Osteoblast (primary cell): ENCODE measurements around the gene ELK3. TPM values are rescaled to one million over a fixed set of nuclear protein-coding genes. Genes with fewer than 3 reads are reported as not detected.

Experiments used
- DNase-seq: peaks from one replicate; pipeline ENCODE4 v3.0.0; 2011; ENCODE audit warnings: low spot score, mixed read lengths; ENCODE audit not compliant: insufficient read length; ENCODE audit errors: missing footprints
- H2AFZ ChIP-seq: 2 replicates; pipeline ENCODE4 v1.6.0; 2011; ENCODE audit warnings: mild to moderate bottlenecking, low read length
- H3K27ac ChIP-seq: 2 replicates; pipeline ENCODE4 v1.5.1; 2011; ENCODE audit warnings: mild to moderate bottlenecking, low read depth, low read length, moderate library complexity
- H3K27me3 ChIP-seq: 2 replicates; pipeline ENCODE4 v1.6.0; 2012; ENCODE audit warnings: mild to moderate bottlenecking, control low read depth, inconsistent platforms, low read length, moderate library complexity; ENCODE audit not compliant: insufficient read depth
- H3K36me3 ChIP-seq: 2 replicates; pipeline ENCODE4 v1.5.1; 2011; ENCODE audit warnings: mild to moderate bottlenecking, low read length, control low read depth, moderate library complexity; ENCODE audit not compliant: insufficient read depth
- H3K4me1 ChIP-seq: 2 replicates; pipeline ENCODE4 v1.5.1; 2011; ENCODE audit warnings: mild to moderate bottlenecking, low read length, control low read depth, moderate library complexity; ENCODE audit not compliant: insufficient read depth
- H3K4me2 ChIP-seq: 2 replicates; pipeline ENCODE4 v1.6.0; 2011; ENCODE audit warnings: mild to moderate bottlenecking, low read length; ENCODE audit not compliant: insufficient read depth
- H3K4me3 ChIP-seq: fragments of 200-600 bp; sonication (generic); 3 replicates; pipeline ENCODE4 v1.5.1; 2012; ENCODE audit warnings: mild to moderate bottlenecking, low read length, inconsistent platforms; ENCODE audit not compliant: insufficient read depth
- H3K79me2 ChIP-seq: 2 replicates; pipeline ENCODE4 v1.6.0; 2012; ENCODE audit warnings: mild to moderate bottlenecking, low read length, control low read depth, inconsistent platforms; ENCODE audit not compliant: insufficient read depth
- H3K9me3 ChIP-seq: 2 replicates; pipeline ENCODE4 v1.5.1; 2011; ENCODE audit warnings: low read depth, low read length, control low read depth
- H4K20me1 ChIP-seq: 2 replicates; pipeline ENCODE4 v1.6.0; 2012; ENCODE audit warnings: mild to moderate bottlenecking, low read length, control low read depth; ENCODE audit not compliant: insufficient read depth
- CTCF ChIP-seq: IDR thresholded peaks from 2 replicates; pipeline ENCODE4 v1.5.1; 2011; ENCODE audit warnings: mild to moderate bottlenecking, low read depth, low read length, moderate library complexity; ENCODE audit errors: extremely low read depth
- total RNA-seq: library from RNA; depleted of rRNA; stranded (reverse); fragments of >200 nt; gene quantifications from 2 replicates; pipeline ENCODE4 v1.2.3, GENCODE V29; 2012

ELK3 gene
- total RNA-seq, 1 donor, result 27.5 TPM

GRCh38 chr12:96208346-96208745, 14.2 kb downstream of the ELK3 start:
- no peak overlapping the region for H2AFZ ChIP-seq
- peaks cover 2% of the 10 kb centered on the region for H3K9me3 ChIP-seq
- H3K27me3 ChIP-seq, result no peaks in the 10 kb centered on the region
- H3K4me1 ChIP-seq, result peaks cover 36% of the 10 kb centered on the region
- no peak overlapping the region for H3K4me3 ChIP-seq
- no peak for TF ChIP-seq CTCF
- DNase-seq, result peak; percentile 93
- peak overlapping the region; percentile 83 for H3K27ac ChIP-seq
- peaks cover 98% of the 10 kb centered on the region for H3K79me2 ChIP-seq
- peaks cover 9% of the 10 kb centered on the region for H4K20me1 ChIP-seq
- H3K4me2 ChIP-seq, result peak overlapping the region; percentile 58
- peaks cover 4% of the 10 kb centered on the region for H3K36me3 ChIP-seq

- peaks cover 4% of the 10 kb centered on the region for H3K36me3 ChIP-seq
- peaks cover 9% of the 10 kb centered on the region for H4K20me1 ChIP-seq
- peaks cover 2% of the 10 kb centered on the region for H3K9me3 ChIP-seq
- H3K4me3 ChIP-seq, result no peak overlapping the region
- DNase-seq, result no peak
- no peaks in the 10 kb centered on the region for H3K27me3 ChIP-seq
- no peak for TF ChIP-seq CTCF
- peaks cover 36% of the 10 kb centered on the region for H3K4me1 ChIP-seq
- peaks cover 98% of the 10 kb centered on the region for H3K79me2 ChIP-seq
- no peak overlapping the region for H2AFZ ChIP-seq
- peak overlapping the region; percentile 83 for H3K27ac ChIP-seq
- H3K4me2 ChIP-seq, result peak overlapping the region; percentile 58
Measured at GRCh38 chr12:96208801-96209549, 14.8 kb downstream of the ELK3 start.

- Histone ChIP-seq H3K9me3 (no peaks in the 10 kb centered on the region), H3K27ac (peak overlapping the region; percentile 83), H3K4me1 (peaks cover 38% of the 10 kb centered on the region), H3K4me3 (no peak overlapping the region), H3K4me2 (no peak overlapping the region), H4K20me1 (peaks cover 9% of the 10 kb centered on the region), H3K36me3 (peaks cover 4% of the 10 kb centered on the region), H3K27me3 (no peaks in the 10 kb centered on the region), H2AFZ (no peak overlapping the region), H3K79me2 (peaks cover 96% of the 10 kb centered on the region)
- DNase-seq, result no peak
- no peak for TF ChIP-seq CTCF
Measured at GRCh38 chr12:96210376-96211055, 16.3 kb downstream of the ELK3 start.

GRCh38 chr12:96211988-96212387, 17.8 kb downstream of the ELK3 start:
- Histone ChIP-seq H3K79me2 (peaks cover 96% of the 10 kb centered on the region), H3K4me2 (peak overlapping the region; percentile 29), H3K4me1 (peaks cover 38% of the 10 kb centered on the region), H3K36me3 (peaks cover 9% of the 10 kb centered on the region), H3K27me3 (no peaks in the 10 kb centered on the region), H3K4me3 (no peak overlapping the region), H4K20me1 (peaks cover 13% of the 10 kb centered on the region), H2AFZ (peak overlapping the region; percentile 21), H3K9me3 (no peaks in the 10 kb centered on the region), H3K27ac (peak overlapping the region; percentile 58)
- DNase-seq, result no peak
- TF ChIP-seq CTCF, result no peak
